ENCODE results near the gene YTHDF1. TPM values are rescaled to one million over a fixed set of nuclear protein-coding genes. Genes with fewer than 3 reads are reported as not detected.

YTHDF1 gene
- total RNA-seq, 6 donors from 2014 or later = 29.3 to 42.1 (median 31.6) TPM

GRCh38 chr20:63254606-63255384, 38.9 kb upstream of the YTHDF1 start:
- Histone ChIP-seq H3K4me3 (no peak overlapping the region), H3K4me1 (peaks cover 13 to 22% (median 15%) of the 10 kb centered on the region in 4 donors), H3K27ac (no peak overlapping the region), H3K9me3 (no peaks in the 10 kb centered on the region), H3K27me3 (peaks cover 1 to 35% (median 19%) of the 10 kb centered on the region in 4 donors), H3K36me3 (no peaks in the 10 kb centered on the region)
- TF ChIP-seq POLR2A (IDR thresholded peaks at IDR 0.05) (no peak), EP300 (IDR thresholded peaks at IDR 0.05) (no peak), CTCF (IDR thresholded peaks at IDR 0.05) (no peak), POLR2AphosphoS5 (IDR thresholded peaks at IDR 0.05) (no peak)
- no peak for ATAC-seq (ENCODE audit: low FRiP score in 2 of 2)
- peak in 1 of 2 donors; percentile 80 for DNase-seq
- 13 to 19% methylated on average over 9 to 25 of the region's 56 CpGs for WGBS, 2 donors

DNA sequence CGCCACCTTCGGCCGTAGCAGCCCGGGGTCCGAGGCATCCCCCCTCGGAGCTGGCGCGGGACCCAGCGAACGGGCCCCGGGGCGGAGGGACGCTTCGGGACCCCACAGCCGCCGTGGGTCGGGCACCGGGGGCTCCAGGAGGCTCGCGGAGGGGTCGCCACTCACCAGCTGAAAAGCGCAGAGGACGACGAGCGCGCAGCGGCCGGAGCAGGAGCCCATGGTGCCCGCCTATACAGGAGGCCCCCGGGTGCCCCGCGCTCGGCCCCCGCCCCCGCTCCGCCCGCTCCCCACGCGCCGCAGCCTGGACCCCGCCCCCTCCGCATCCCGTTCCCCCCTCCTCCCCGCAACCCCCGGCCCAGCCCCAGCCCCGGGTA, 38.3 kb upstream of the YTHDF1 start, which contains the start of gene NKAIN4:
TSS of gene NKAIN4 (minus strand) at position 232 of the 374 bp plus-strand sequence. CDS start at position 219, 13 bp downstream.
- Histone ChIP-seq H3K9me3 (no peaks in the 10 kb centered on the region), H3K4me3 (peak within 1 kb of the TSS in 3 of 4 donors; percentile 11 to 42 (median 36)), H3K27ac (no peak within 1 kb of the TSS), H3K36me3 (no peaks in the 10 kb centered on the region), H3K27me3 (peaks cover 1 to 35% (median 19%) of the 10 kb centered on the region in 4 donors), H3K4me1 (peaks cover 13 to 22% (median 15%) of the 10 kb centered on the region in 4 donors)
- WGBS, 2 donors = 0% methylated on average over 7 of the region's 46 CpGs
- TF ChIP-seq POLR2A (IDR thresholded peaks at IDR 0.05) = no peak
- no peak for TF ChIP-seq EP300 (IDR thresholded peaks at IDR 0.05)
- no peak for TF ChIP-seq POLR2AphosphoS5 (IDR thresholded peaks at IDR 0.05)
- no peak for TF ChIP-seq CTCF (IDR thresholded peaks at IDR 0.05)
- no peak for DNase-seq
- no peak for ATAC-seq (ENCODE audit: low FRiP score in 2 of 2)

DNA sequence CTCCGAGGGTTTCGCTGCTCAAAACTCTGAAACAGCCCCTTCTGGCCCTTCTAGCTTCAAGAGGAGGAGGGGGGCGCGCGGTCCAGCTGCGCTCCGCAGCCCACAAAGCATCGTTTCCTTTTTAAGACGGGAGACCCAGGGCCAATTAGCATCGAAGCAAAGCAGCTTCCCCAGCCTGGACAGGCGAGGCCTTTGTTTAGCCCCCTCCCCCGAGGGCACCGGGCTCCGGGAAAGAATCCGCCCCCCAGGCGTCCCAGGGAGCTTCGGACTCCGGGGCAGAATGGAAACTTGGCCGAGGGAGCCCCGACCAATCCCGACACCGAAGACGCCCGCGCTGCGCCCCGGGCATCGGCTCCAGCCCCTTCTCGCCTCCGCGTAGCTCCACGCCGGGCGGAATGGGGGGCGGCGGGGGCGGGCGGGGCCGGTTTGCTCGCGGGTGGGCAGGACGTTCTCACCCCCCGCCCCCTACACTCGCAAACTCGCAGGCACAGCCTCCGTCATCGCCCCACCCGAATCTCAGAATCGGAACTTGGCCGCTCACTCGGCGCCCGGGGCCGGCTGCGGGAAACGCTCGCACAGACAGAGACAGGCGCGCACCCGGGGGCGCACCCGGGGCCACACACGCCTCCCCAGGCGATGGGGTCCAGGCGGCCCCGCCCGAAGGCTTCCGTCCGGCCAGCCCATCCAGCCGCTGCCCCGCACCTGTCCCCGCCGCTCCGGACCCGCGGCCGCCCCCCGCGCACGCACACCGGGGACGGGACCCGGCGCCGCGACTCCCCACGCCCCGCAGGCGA, 37.7 kb upstream of the YTHDF1 start:
- DNase-seq = peak in 1 of 2 donors; percentile 79
- Histone ChIP-seq H3K4me3 (peak overlapping the region in 3 of 4 donors; percentile 11 to 42 (median 36)), H3K36me3 (no peaks in the 10 kb centered on the region), H3K27ac (no peak overlapping the region), H3K4me1 (peaks cover 13 to 22% (median 15%) of the 10 kb centered on the region in 4 donors), H3K27me3 (peaks cover 1 to 35% (median 19%) of the 10 kb centered on the region in 4 donors), H3K9me3 (no peaks in the 10 kb centered on the region)
- ATAC-seq (ENCODE audit: low FRiP score in 2 of 2) = peak in 1 of 2 donors; percentile 21
- 0 to 1% methylated on average over 25 to 27 of the region's 89 CpGs for WGBS, 2 donors
- TF ChIP-seq CTCF (IDR thresholded peaks at IDR 0.05) = no peak
- no peak for TF ChIP-seq EP300 (IDR thresholded peaks at IDR 0.05)
- TF ChIP-seq POLR2AphosphoS5 (IDR thresholded peaks at IDR 0.05) = no peak

DNA sequence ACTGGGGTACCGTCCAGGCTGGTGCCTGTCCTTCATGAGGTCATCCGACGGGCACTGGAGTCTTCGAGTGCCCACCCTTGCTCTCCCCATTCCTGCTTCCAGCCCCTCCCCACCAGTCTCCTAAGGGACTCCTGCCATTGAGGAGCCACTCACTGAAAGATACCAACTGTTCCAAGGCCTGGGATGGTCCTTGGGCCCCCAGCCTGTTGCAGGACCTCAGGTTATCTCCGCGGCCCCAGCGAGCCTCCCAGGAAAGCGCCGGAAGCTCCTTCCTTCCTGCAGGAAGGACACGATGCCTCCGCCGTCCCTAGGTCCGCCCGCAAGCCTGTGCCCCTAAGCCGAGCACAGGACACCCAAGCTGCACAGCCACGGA, 37.1 kb upstream of the YTHDF1 start:
- no peak for TF ChIP-seq EP300 (IDR thresholded peaks at IDR 0.05)
- no peak for TF ChIP-seq POLR2A (IDR thresholded peaks at IDR 0.05)
- TF ChIP-seq POLR2AphosphoS5 (IDR thresholded peaks at IDR 0.05) = no peak
- TF ChIP-seq CTCF (IDR thresholded peaks at IDR 0.05) = no peak
- H3K4me3 ChIP-seq = peak overlapping the region in 1 of 4 donors; percentile 42
- H3K27ac ChIP-seq = no peak overlapping the region
- no peaks in the 10 kb centered on the region for H3K36me3 ChIP-seq
- H3K27me3 ChIP-seq = peaks cover 1 to 40% (median 19%) of the 10 kb centered on the region in 4 donors
- no peaks in the 10 kb centered on the region for H3K9me3 ChIP-seq
- WGBS, 2 donors = 12 to 21% methylated on average over 13 to 16 of the region's 16 CpGs
- ATAC-seq (ENCODE audit: low FRiP score in 2 of 2) (no peak), DNase-seq (no peak)
- H3K4me1 ChIP-seq = peaks cover 13 to 22% (median 15%) of the 10 kb centered on the region in 4 donors

All from upper lobe of left lung (tissue), 6 donors.